ENCODE results near the gene DPF3. TPM values are rescaled to one million over a fixed set of nuclear protein-coding genes. Genes with fewer than 3 reads are reported as not detected.

The DPF3 gene
- total and polyA plus RNA-seq, 2 donors from 2014 or later = 2.3 to 2.8 TPM

GRCh38 chr14:72801381-72801812 lies 92.5 kb downstream of the DPF3 start:
- TF ChIP-seq CTCF (IDR thresholded peaks at IDR 0.05; ENCODE audit: borderline replicate concordance, extremely low read depth, insufficient read depth) = no peak
- H3K4me1 ChIP-seq (ENCODE audit: control insufficient read depth in 2 of 3, insufficient read depth in 2 of 3, low read depth in 1 of 3, low read length in 3 of 3) = no peaks in the 10 kb centered on the region
- intact Hi-C loops (cut with DNase I) = no loop called here
- DNase-seq (no peak), FAIRE-seq (no peak)
- H3K9ac ChIP-seq (ENCODE audit: low read length in 3 of 3) = no peak overlapping the region
- H3K4me3 ChIP-seq (ENCODE audit: low read length in 3 of 3) = no peak overlapping the region
- no peaks in the 10 kb centered on the region for H3K27me3 ChIP-seq (ENCODE audit: control insufficient read depth, insufficient read depth, low read length)
- no peak overlapping the region for H3K27ac ChIP-seq (ENCODE audit: low read depth in 2 of 2, low read length in 2 of 2)
- H3K9me3 ChIP-seq (ENCODE audit: control insufficient read depth in 2 of 3, insufficient read depth in 1 of 3, low read length in 3 of 3) = no peaks in the 10 kb centered on the region
- H3K36me3 ChIP-seq (ENCODE audit: control insufficient read depth in 2 of 3, insufficient read depth in 3 of 3, low read length in 3 of 3) = peaks cover 0 to 2% (median 0%) of the 10 kb centered on the region in 3 donors

DNA sequence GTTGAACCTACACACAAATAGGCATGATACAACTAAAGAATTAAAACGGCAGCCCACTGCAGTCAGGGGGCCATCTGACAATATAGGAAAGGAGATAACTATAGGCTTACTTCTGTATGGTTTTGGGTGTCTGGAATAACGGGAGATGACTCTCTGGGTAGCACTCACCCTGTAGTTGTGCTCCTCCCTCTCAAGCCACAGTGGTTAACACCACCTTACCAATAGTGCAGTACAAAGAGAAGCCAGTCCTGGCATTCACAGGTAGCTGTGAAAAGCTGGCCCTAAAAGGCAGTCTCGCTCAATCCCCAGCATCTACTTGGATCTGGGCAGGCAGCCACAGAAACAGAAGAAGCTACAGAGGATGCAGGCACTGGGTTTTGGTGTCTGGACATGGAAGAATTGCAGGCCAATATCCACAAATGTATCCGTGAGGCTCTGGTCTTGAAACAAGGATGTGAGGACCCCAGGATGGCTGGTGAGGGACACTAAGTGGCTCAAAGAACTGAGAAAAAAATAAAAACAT lies 93.0 kb downstream of the DPF3 start:
- FAIRE-seq = no peak
- no peak overlapping the region for H3K9ac ChIP-seq (ENCODE audit: low read length in 3 of 3)
- no peak for TF ChIP-seq CTCF (IDR thresholded peaks at IDR 0.05; ENCODE audit: borderline replicate concordance, extremely low read depth, insufficient read depth)

DNA sequence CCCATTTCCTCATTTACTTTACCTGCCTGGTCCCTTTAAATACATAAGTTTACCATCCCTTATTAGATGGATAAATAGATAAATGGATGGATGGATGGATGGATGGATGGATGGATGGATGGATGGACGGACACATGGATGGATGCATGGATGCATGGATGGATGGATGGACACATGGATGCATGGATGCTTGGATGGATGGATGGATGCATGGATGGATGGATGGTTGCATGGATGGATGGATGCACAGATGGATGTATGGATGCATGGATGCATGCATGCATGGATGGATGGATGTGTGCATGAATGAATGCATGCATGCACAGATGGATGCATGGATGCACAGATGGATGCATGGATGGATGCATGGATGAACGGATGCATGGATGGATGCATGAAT lies 93.6 kb downstream of the DPF3 start:
- no peak overlapping the region for H3K9ac ChIP-seq (ENCODE audit: low read length in 3 of 3)
- DNase-seq (no peak), FAIRE-seq (no peak)
- intact Hi-C loops (cut with DNase I) = no loop called here
- H3K27ac ChIP-seq (ENCODE audit: low read depth in 2 of 2, low read length in 2 of 2) = no peak overlapping the region
- no peaks in the 10 kb centered on the region for H3K27me3 ChIP-seq (ENCODE audit: control insufficient read depth, insufficient read depth, low read length)
- TF ChIP-seq CTCF (IDR thresholded peaks at IDR 0.05; ENCODE audit: borderline replicate concordance, extremely low read depth, insufficient read depth) = no peak
- H3K9me3 ChIP-seq (ENCODE audit: control insufficient read depth in 2 of 3, insufficient read depth in 1 of 3, low read length in 3 of 3) = no peaks in the 10 kb centered on the region
- H3K4me1 ChIP-seq (ENCODE audit: control insufficient read depth in 2 of 3, insufficient read depth in 2 of 3, low read depth in 1 of 3, low read length in 3 of 3) = no peaks in the 10 kb centered on the region
- no peak overlapping the region for H3K4me3 ChIP-seq (ENCODE audit: low read length in 3 of 3)
- H3K36me3 ChIP-seq (ENCODE audit: control insufficient read depth in 2 of 3, insufficient read depth in 3 of 3, low read length in 3 of 3) = peaks cover 0 to 2% (median 0%) of the 10 kb centered on the region in 3 donors

More for the DNA sequence above, 93.0 kb downstream of the DPF3 start:
- H3K27me3 ChIP-seq (ENCODE audit: control insufficient read depth, insufficient read depth, low read length) = no peaks in the 10 kb centered on the region
- no peak for DNase-seq
- H3K36me3 ChIP-seq (ENCODE audit: control insufficient read depth in 2 of 3, insufficient read depth in 3 of 3, low read length in 3 of 3) = peaks cover 0 to 2% (median 0%) of the 10 kb centered on the region in 3 donors
- no peak overlapping the region for H3K4me3 ChIP-seq (ENCODE audit: low read length in 3 of 3)
- H3K9me3 ChIP-seq (ENCODE audit: control insufficient read depth in 2 of 3, insufficient read depth in 1 of 3, low read length in 3 of 3) = no peaks in the 10 kb centered on the region
- H3K4me1 ChIP-seq (ENCODE audit: control insufficient read depth in 2 of 3, insufficient read depth in 2 of 3, low read depth in 1 of 3, low read length in 3 of 3) = no peaks in the 10 kb centered on the region
- intact Hi-C loops (cut with DNase I) = no loop called here
- no peak overlapping the region for H3K27ac ChIP-seq (ENCODE audit: low read depth in 2 of 2, low read length in 2 of 2)

- intact Hi-C loops (cut with DNase I) = no loop called here
- Histone ChIP-seq H3K27me3 (ENCODE audit: control insufficient read depth, insufficient read depth, low read length) (no peaks in the 10 kb centered on the region), H3K4me1 (ENCODE audit: control insufficient read depth in 2 of 3, insufficient read depth in 2 of 3, low read depth in 1 of 3, low read length in 3 of 3) (no peaks in the 10 kb centered on the region), H3K9me3 (ENCODE audit: control insufficient read depth in 2 of 3, insufficient read depth in 1 of 3, low read length in 3 of 3) (no peaks in the 10 kb centered on the region), H3K9ac (ENCODE audit: low read length in 3 of 3) (no peak overlapping the region), H3K27ac (ENCODE audit: low read depth in 2 of 2, low read length in 2 of 2) (no peak overlapping the region), H3K36me3 (ENCODE audit: control insufficient read depth in 2 of 3, insufficient read depth in 3 of 3, low read length in 3 of 3) (peaks cover 0 to 2% (median 0%) of the 10 kb centered on the region in 3 donors), H3K4me3 (ENCODE audit: low read length in 3 of 3) (no peak overlapping the region)
- no peak for TF ChIP-seq CTCF (IDR thresholded peaks at IDR 0.05; ENCODE audit: borderline replicate concordance, extremely low read depth, insufficient read depth)
- no peak for DNase-seq
- no peak for FAIRE-seq
Measured at GRCh38 chr14:72796935-72797334, 97.0 kb downstream of the DPF3 start.
